Activated CD8-positive, alpha-beta T cell treated with anti-CD3 and anti-CD28 coated beads for 36 hours (primary cell): ENCODE data around the gene PRSS33. TPM values are rescaled to one million over a fixed set of nuclear protein-coding genes. Genes with fewer than 3 reads are reported as not detected.

Source experiments
- ATAC-seq: fragments of 200-7000 bp; cut with Tn5 transposase; one replicate; pipeline ENCODE4 v1.10.0; 2021; ENCODE audit warnings: mild to moderate bottlenecking, moderate library complexity
- CTCF ChIA-PET: fragments of 350-600 bp; sonication (Branson Sonifier 250); formaldehyde crosslinking; loops from one replicate; lab custom pipeline; 2021; ENCODE audit warnings: antibody characterized with exemption; lab: Charles Lee
- POLR2A ChIA-PET: fragments of 350-600 bp; sonication (Branson Sonifier 250); formaldehyde crosslinking; loops from one replicate; lab custom pipeline; 2021; ENCODE audit warnings: antibody characterized with exemption; lab: Charles Lee
- DNase-seq: peaks from one replicate; pipeline ENCODE4 v3.0.0-alpha.2; 2020
- H3K27ac Mint-ChIP-seq: one replicate; pipeline ENCODE4 v1.8.0; 2021; ENCODE audit warnings: mild to moderate bottlenecking, mixed read lengths
- H3K27me3 Mint-ChIP-seq: one replicate; pipeline ENCODE4 v1.8.0; 2021; ENCODE audit warnings: mixed read lengths
- H3K36me3 Mint-ChIP-seq: one replicate; pipeline ENCODE4 v1.8.0; 2021; ENCODE audit warnings: low read depth, mixed read lengths
- H3K4me1 Mint-ChIP-seq: one replicate; pipeline ENCODE4 v1.8.0; 2021; ENCODE audit warnings: low read depth, mixed read lengths
- H3K4me3 Mint-ChIP-seq: one replicate; pipeline ENCODE4 v1.8.0; 2021; ENCODE audit warnings: mild to moderate bottlenecking, moderate library complexity, mixed read lengths
- H3K9me3 Mint-ChIP-seq: one replicate; pipeline ENCODE4 v1.8.0; 2021; ENCODE audit warnings: mixed read lengths
- CTCF ChIP-seq: fragments of 200-600 bp; IDR thresholded peaks from one replicate; pipeline ENCODE4 v1.8.0; 2022; ENCODE audit warnings: antibody characterized with exemption, mild to moderate bottlenecking
- intact Hi-C: fragments of 100-400 bp; cut with micrococcal nuclease; formaldehyde crosslinking; loops from one replicate; pipeline ENCODE4 v1.10.0; 2022
- total RNA-seq, 2 experiments: library from RNA; stranded (reverse); gene quantifications; one replicate each; pipeline ENCODE4 v1.2.3, GENCODE V29; 2021

The PRSS33 gene
- total RNA-seq, 2 experiments from 2014 or later, result 0.29 TPM; not detected in 1

- Mint-ChIP-seq H3K9me3 (no peaks in the 10 kb centered on the region), H3K4me1 (no peaks in the 10 kb centered on the region), H3K27me3 (no peaks in the 10 kb centered on the region), H3K36me3 (no peaks in the 10 kb centered on the region), H3K4me3 (no peak overlapping the region), H3K27ac (no peak overlapping the region)
- ChIA-PET CTCF (interaction anchor here (1.9 kb wide), 1 partner anchor 17 kb away, joined by 6 read pairs; no protein-coding TSS in a partner anchor), POLR2A (no interaction called here)
- ATAC-seq (no peak), DNase-seq (no peak)
- TF ChIP-seq CTCF, result no peak
- intact Hi-C loops, result no loop called here
Measured at GRCh38 chr16:2822158-2822495, 34.8 kb upstream of the PRSS33 start.

- TF ChIP-seq CTCF, result no peak
- no peaks in the 10 kb centered on the region for H3K36me3 Mint-ChIP-seq
- no peak overlapping the region for H3K4me3 Mint-ChIP-seq
- DNase-seq (no peak), ATAC-seq (no peak)
- intact Hi-C loops, result no loop called here
- no peaks in the 10 kb centered on the region for H3K9me3 Mint-ChIP-seq
- H3K27me3 Mint-ChIP-seq, result no peaks in the 10 kb centered on the region
- CTCF ChIA-PET, result interaction anchor here (1.2 kb wide), 1 partner anchor 36 kb away, joined by 4 read pairs; no protein-coding TSS in a partner anchor
- H3K4me1 Mint-ChIP-seq, result no peaks in the 10 kb centered on the region
- H3K27ac Mint-ChIP-seq, result no peak overlapping the region
- POLR2A ChIA-PET, result interaction anchor here (0.5 kb wide), 1 partner anchor 81 kb away, joined by 3 read pairs; no protein-coding TSS in a partner anchor
Measured at GRCh38 chr16:2821487-2822157, 34.3 kb upstream of the PRSS33 start.

GRCh38 chr16:2820836-2821486 lies 33.6 kb upstream of the PRSS33 start:
- intact Hi-C loops, result no loop called here
- DNase-seq (no peak), ATAC-seq (no peak)
- CTCF ChIA-PET, result interaction anchor here (1.2 kb wide), 1 partner anchor 36 kb away, joined by 4 read pairs; no protein-coding TSS in a partner anchor
- no peak overlapping the region for H3K27ac Mint-ChIP-seq
- no peaks in the 10 kb centered on the region for H3K9me3 Mint-ChIP-seq
- no peak for TF ChIP-seq CTCF
- H3K36me3 Mint-ChIP-seq, result no peaks in the 10 kb centered on the region
- no peaks in the 10 kb centered on the region for H3K27me3 Mint-ChIP-seq
- no peak overlapping the region for H3K4me3 Mint-ChIP-seq
- no peaks in the 10 kb centered on the region for H3K4me1 Mint-ChIP-seq
- POLR2A ChIA-PET, result interaction anchor here (0.5 kb wide), 1 partner anchor 82 kb away, joined by 3 read pairs; no protein-coding TSS in a partner anchor

- no peaks in the 10 kb centered on the region for H3K4me1 Mint-ChIP-seq
- no peak for TF ChIP-seq CTCF
- no peak overlapping the region for H3K4me3 Mint-ChIP-seq
- no peaks in the 10 kb centered on the region for H3K27me3 Mint-ChIP-seq
- intact Hi-C loops, result no loop called here
- CTCF ChIA-PET, result interaction anchor here (1.2 kb wide), 1 partner anchor 35 kb away, joined by 4 read pairs; no protein-coding TSS in a partner anchor
- H3K36me3 Mint-ChIP-seq, result no peaks in the 10 kb centered on the region
- H3K27ac Mint-ChIP-seq, result no peak overlapping the region
- ATAC-seq (no peak), DNase-seq (no peak)
- POLR2A ChIA-PET, result no interaction called here
- H3K9me3 Mint-ChIP-seq, result no peaks in the 10 kb centered on the region
Measured at GRCh38 chr16:2819939-2820835, 32.8 kb upstream of the PRSS33 start.
